Esophagus squamous epithelium (tissue), 5 donors: Measurements from ENCODE around the gene UBE2G2. TPM values are rescaled to one million over a fixed set of nuclear protein-coding genes. Genes with fewer than 3 reads are reported as not detected.

Experiments used
- DNase-seq: peaks from one replicate; lab custom pipeline; 2025; lab: John Stamatoyannopoulos, UW
- H3K27ac ChIP-seq, 4 donors: fragments of 200-600 bp; sonication (generic); one replicate each; pipeline ENCODE4 v1.5.1; 2016 to 2019; ENCODE audit warnings: mild to moderate bottlenecking in 1 of 4
- H3K27me3 ChIP-seq, 4 donors: fragments of 200-600 bp; sonication (generic); 1 replicate in 3 of 4; 2 replicates in 1 of 4; pipeline versions ENCODE4 v1.5.1 to v1.6.0; 2017 to 2021; ENCODE audit warnings: antibody characterized with exemption in 1 of 4
- H3K36me3 ChIP-seq, 3 donors: fragments of 200-600 bp; sonication (generic); one replicate each; pipeline ENCODE4 v1.5.1; 2016 to 2019
- H3K4me1 ChIP-seq, 3 donors: fragments of 200-600 bp; sonication (generic); one replicate each; pipeline ENCODE4 v1.5.1; 2017 to 2019
- H3K4me3 ChIP-seq, 4 donors: fragments of 200-600 bp; sonication (generic); 1 replicate in 3 of 4; 2 replicates in 1 of 4; pipeline ENCODE4 v1.5.1; 2016 to 2019; ENCODE audit warnings: mild to moderate bottlenecking in 2 of 4, moderate library complexity in 1 of 4
- H3K9me3 ChIP-seq, 3 donors: fragments of 200-600 bp; sonication (generic); one replicate each; pipeline ENCODE4 v1.5.1; 2016 to 2019
- CTCF ChIP-seq, 6 experiments: fragments of 450-650 bp in 4 of 6; fragments of 200-600 bp in 2 of 6; sonication (generic) in 2 of 6; IDR thresholded peaks; one replicate each; pipeline ENCODE4 v1.5.1; 2016 to 2019; ENCODE audit warnings: antibody characterized with exemption in 6 of 6, mild to moderate bottlenecking in 4 of 6, moderate library complexity in 4 of 6
- POLR2A ChIP-seq, 4 donors: fragments of 450-650 bp; IDR thresholded peaks; one replicate each; pipeline ENCODE4 v1.6.1; 2017; ENCODE audit warnings: antibody characterized with exemption in 4 of 4, mild to moderate bottlenecking in 4 of 4, moderate library complexity in 3 of 4
- WGBS, 2 donors: methylation state at CpG; one replicate each; pipeline ENCODE4 v1.1.5; 2018; 5-methylcytosine and 5-hydroxymethylcytosine counted together
- intact Hi-C: fragments of 100-400 bp; cut with DNase I; formaldehyde crosslinking; loops from one replicate; pipeline ENCODE4 v1.15.0; 2022
- total RNA-seq, 4 donors: library from RNA; depleted of rRNA; stranded (reverse); fragments of >200 nt; gene quantifications; one replicate each; pipeline ENCODE4 v1.1.0, GENCODE V29; 2016
- donor health status: DM: yes; HTN: yes; CAD: no.

The UBE2G2 gene
- total RNA-seq, 4 donors from 2014 or later, result 27.9 to 70.0 (median 51.1) TPM

- TF ChIP-seq POLR2A (IDR thresholded peaks at IDR 0.05) (no peak), CTCF (IDR thresholded peaks at IDR 0.05) (no peak)
- peaks cover 11 to 53% (median 18%) of the 10 kb centered on the region in 3 donors for H3K36me3 ChIP-seq
- no peaks in the 10 kb centered on the region for H3K9me3 ChIP-seq
- H3K27me3 ChIP-seq, result peaks cover 0 to 16% (median 0%) of the 10 kb centered on the region in 4 donors
- no peak overlapping the region for H3K27ac ChIP-seq
- no peak for DNase-seq
- no peak overlapping the region for H3K4me3 ChIP-seq
- peaks cover 0 to 26% (median 9%) of the 10 kb centered on the region in 3 donors for H3K4me1 ChIP-seq
- WGBS, 2 donors, result 85 to 91% methylated on average over 11 to 17 of the region's 30 CpGs
- intact Hi-C loops, result no loop called here
These were observed 33.5 kb downstream of the UBE2G2 start for GRCh38 chr21:44767834-44768831.

- H3K4me3 ChIP-seq, result no peak overlapping the region
- intact Hi-C loops, result no loop called here
- peaks cover 10 to 40% (median 16%) of the 10 kb centered on the region in 3 donors for H3K36me3 ChIP-seq
- H3K27me3 ChIP-seq, result peaks cover 0 to 28% (median 0%) of the 10 kb centered on the region in 4 donors
- WGBS, 2 donors, result 60 to 67% methylated on average over 1 of the region's 11 CpGs
- no peak overlapping the region for H3K27ac ChIP-seq
- peaks cover 0 to 26% (median 9%) of the 10 kb centered on the region in 3 donors for H3K4me1 ChIP-seq
- no peak for DNase-seq
- H3K9me3 ChIP-seq, result no peaks in the 10 kb centered on the region
- TF ChIP-seq POLR2A (IDR thresholded peaks at IDR 0.05) (no peak), CTCF (IDR thresholded peaks at IDR 0.05) (no peak)
These were observed 34.7 kb downstream of the UBE2G2 start for GRCh38 chr21:44766818-44767354.

- TF ChIP-seq CTCF (IDR thresholded peaks at IDR 0.05) (no peak), POLR2A (IDR thresholded peaks at IDR 0.05) (no peak)
- Histone ChIP-seq H3K9me3 (no peaks in the 10 kb centered on the region), H3K4me1 (peaks cover 0 to 30% (median 9%) of the 10 kb centered on the region in 3 donors), H3K4me3 (no peak overlapping the region), H3K27ac (no peak overlapping the region), H3K36me3 (peaks cover 9 to 34% (median 10%) of the 10 kb centered on the region in 3 donors), H3K27me3 (peaks cover 0 to 31% (median 0%) of the 10 kb centered on the region in 4 donors)
- intact Hi-C loops, result no loop called here
- no peak for DNase-seq
- 75 to 76% methylated on average over 11 to 15 of the region's 24 CpGs for WGBS, 2 donors
These were observed 35.4 kb downstream of the UBE2G2 start for GRCh38 chr21:44766014-44766817.

GRCh38 chr21:44765231-44766013 is 36.2 kb downstream of the UBE2G2 start:
- H3K36me3 ChIP-seq, result peaks cover 1 to 26% (median 3%) of the 10 kb centered on the region in 3 donors
- no peak overlapping the region for H3K4me3 ChIP-seq
- H3K4me1 ChIP-seq, result peaks cover 0 to 30% (median 9%) of the 10 kb centered on the region in 3 donors
- intact Hi-C loops, result no loop called here
- no peak for TF ChIP-seq POLR2A (IDR thresholded peaks at IDR 0.05)
- TF ChIP-seq CTCF (IDR thresholded peaks at IDR 0.05), result no peak
- DNase-seq, result no peak
- WGBS, 2 donors, result 18 to 21% methylated on average over 3 to 6 of the region's 12 CpGs
- no peak overlapping the region for H3K27ac ChIP-seq
- peaks cover 0 to 34% (median 0%) of the 10 kb centered on the region in 4 donors for H3K27me3 ChIP-seq
- no peaks in the 10 kb centered on the region for H3K9me3 ChIP-seq
